ENCODE data around the gene ARID1B.

ARID1B gene

GRCh38 chr6:157221049-157221816, 444.1 kb downstream of the ARID1B start:
- peak; percentile 87 for DNase-seq

GRCh38 chr6:157221817-157222175, 444.6 kb downstream of the ARID1B start:
- DNase-seq = no peak

GRCh38 chr6:157222201-157222981, 445.2 kb downstream of the ARID1B start:
- DNase-seq = peak; percentile 27

- peak; percentile 41 for DNase-seq
Measured at GRCh38 chr6:157223021-157223430, 445.8 kb downstream of the ARID1B start.

- DNase-seq = peak; percentile 32
Measured at GRCh38 chr6:157223511-157223910, 446.3 kb downstream of the ARID1B start.

DNA sequence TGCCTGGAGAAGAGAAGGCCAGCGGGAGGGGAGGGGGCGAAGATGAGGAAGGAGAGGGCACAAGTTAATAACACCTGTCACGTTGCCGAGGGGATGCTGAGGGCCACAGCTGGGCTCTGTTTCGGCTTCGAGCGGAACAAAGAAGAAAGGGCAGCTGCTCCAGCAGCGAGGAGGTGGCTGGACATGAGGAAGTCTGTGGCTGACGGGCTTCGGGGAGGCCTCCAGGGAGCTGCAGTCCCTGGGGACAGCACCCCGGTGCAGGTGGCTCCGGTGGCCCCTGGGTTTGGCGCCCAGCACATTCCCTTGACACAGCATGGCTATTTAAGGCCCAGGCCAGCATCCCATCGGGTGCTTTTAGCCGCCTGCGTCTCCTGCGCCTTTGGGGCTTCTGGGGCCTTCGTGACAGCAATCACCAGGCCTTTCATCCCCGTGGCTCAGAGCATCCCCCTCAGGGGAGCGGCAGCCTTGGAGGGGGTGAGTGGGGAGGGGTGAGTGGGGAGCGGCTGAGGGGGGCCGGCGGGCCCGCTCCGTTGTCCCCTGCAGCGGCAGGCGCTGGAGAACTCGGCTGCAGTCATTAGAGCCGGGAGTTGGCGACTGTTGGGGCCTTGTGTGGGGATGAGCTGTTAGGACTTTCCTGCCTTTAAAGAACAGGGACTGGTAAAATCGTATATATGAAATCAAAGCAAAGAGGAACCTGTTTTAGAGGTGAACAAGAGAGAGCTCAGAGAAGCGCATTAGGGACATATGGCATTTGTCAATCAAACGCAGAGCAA, 447.2 kb downstream of the ARID1B start:
- DNase-seq = peak; percentile 53

DNA sequence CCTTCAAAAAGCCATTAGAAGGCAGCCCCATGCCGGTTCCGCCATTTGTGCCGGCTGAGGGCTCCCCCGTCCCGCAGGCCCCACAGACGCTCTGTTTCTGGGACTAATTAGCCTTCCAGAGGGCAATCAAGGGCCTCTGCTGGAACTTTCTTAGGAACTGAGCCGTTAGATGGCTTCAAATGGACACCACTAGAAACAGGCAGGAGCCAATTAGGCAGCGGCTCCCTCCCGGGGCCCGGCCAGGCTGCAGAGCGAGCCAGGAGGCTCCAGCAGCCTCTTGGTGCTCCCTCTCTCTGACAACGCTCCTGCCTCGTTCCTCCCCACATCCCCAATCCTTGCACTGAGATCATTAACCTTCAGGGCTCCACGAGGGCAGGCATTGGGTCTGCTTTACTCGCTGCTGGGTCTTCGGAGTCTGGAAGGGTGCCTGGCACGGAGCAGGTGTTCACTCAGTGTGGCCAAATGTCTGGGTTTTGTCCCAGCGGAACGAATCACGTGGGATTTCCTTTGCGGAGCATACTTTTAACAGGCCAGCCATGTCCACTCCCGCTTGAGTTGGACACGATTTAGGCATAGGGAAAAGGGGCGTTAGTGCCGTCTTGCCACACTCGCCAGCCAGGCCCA, 447.9 kb downstream of the ARID1B start:
- DNase-seq = peak; percentile 72

DNA sequence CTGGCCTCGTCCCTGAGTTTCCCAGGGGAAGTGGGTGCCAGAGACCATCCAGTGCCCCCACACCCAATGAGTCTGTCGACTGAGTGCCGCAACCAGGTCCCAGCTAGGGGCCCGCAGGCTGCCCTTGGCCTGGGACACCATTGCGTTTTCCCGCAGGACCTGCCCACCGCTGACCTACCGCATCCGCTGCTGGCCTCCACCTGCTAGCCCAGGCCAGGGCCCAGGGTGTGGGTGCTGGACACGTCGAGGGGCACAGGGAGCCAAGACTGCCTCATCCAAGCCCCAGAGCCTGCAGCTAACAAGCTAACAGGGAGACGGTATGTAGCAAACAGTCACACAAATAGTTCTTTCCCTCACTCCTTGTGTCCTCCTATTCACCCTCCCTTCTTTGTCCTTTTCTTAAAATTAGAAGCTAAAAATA, 448.4 kb downstream of the ARID1B start:
- no peak for DNase-seq

DNA sequence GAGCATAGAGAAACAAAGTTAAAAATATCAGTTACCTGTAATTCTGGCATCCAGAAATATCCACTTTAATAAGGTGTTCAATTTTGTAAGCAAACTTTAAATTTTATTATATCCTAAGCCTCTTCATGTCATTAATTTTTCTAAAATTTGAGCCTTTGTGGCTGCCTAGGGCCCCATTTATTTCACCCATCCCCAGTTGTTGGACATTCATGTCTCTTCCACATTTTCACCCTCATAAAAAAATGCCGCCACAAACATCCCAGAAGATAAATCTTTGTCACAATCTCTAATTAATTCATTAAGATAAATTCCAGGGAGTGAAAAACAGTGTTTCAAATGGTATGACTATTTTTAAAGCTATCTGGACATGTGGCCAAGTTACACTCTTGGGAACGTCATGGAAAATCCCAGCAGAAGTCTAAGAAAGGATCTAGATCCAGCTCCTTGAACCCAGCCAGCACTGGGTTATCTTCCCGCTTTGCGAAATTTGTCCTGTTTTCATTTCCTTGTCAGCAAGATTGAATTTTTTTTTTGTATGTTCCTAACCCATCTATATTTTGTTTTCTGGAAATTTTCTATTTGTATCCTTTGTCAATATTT, 448.9 kb downstream of the ARID1B start:
- DNase-seq = no peak

GRCh38 chr6:157226761-157227160, 449.6 kb downstream of the ARID1B start:
- no peak for DNase-seq

DNA sequence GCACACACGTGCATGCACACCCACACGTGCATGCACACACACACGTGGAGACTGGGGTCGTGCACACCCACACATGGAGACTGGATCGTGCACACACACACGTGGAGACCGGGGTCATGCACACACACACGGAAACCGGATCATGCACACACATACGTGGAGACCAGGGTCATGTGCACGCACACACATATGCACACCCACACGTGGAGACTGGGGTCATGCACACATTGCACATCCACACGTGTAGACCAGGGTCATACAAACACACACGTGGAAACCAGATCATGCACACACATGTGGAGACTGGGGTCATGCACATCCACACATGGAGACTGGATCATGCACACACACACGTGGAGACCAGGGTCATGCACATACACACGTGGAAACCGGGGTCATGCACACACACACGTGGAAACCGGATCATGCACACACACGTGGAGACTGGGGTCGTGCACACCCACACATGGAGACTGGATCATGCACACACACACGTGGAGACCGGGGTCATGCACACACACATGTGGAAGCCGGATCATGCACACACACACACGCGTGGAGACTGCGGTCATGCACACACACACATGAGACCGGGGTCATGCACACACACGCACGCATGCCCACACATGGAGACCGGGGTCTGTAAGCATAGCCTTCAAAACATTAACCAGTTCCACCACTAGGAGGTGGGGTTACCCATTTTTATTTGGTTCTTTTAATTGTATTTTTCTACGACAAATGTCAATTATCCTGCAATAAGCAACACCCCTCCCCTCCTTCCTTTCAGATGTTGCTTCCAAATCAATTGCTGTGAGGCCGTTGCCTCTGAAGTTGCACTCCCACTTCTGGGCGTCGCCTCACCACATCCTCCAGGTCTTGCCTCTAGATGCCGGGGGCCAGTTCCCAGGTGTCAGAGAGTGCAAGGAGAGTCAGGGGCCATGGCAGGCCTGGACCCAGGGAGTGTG, 450.3 kb downstream of the ARID1B start:
- no peak for DNase-seq

DNA sequence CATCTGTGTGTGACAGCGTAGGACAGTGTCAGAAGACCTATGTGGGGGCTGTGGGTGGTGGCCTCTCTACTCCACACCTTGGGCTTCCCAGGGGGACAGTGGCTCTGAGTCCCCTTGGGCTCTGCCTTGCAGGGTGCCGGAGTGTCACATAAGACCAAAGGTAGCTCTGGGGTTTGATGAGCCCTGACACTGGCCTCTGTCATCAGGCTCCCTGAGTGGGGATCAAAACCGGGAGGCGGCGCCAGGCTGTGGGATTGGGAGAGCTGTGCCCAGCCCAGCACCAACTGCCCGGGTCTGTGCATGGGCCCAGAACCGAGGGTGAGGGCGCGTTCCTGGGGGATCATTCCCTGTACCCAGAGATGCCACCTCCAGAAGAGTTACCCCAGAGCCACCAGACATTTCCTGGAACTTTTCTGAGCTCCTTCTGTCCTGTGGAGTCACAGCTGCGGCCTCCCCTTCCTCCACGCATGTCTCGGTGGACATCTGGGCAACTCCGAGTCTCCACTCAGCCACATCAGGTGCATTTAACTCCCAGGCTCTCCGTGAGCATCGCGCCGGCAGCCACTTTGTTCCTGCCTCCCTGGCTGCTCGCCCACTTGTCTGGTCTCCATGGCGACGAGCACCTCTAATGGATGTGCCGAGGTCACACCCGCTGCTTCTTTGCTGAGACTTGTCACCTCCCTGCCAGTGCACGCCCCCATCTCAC, 451.4 kb downstream of the ARID1B start:
- DNase-seq = peak; percentile 77

DNA sequence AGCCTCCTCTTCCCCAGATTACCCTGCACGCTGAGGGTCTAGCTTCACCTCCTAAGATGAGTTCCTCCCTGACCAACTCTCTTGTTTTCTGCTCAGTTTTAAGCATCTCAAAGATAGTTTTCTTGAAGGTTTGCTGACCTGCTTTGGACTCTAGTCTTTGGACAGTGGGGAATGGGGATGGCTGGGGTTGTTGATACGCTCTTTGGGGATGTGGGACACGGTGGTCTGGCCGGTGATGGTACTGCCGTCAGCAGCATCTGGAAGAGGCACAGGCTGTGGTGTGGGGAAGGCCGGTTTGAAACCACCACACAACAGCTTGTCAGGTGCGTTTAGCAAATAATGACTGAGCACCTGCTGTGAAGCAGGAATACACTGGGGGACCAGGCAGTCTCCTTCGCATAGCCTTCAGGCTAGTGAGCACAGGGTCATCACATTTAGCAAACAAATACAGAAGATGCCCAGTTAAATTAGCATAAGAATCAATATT, 452.0 kb downstream of the ARID1B start:
- DNase-seq = no peak

- peak; percentile 65 for DNase-seq
Measured at GRCh38 chr6:157229713-157230112, 452.5 kb downstream of the ARID1B start.

DNA sequence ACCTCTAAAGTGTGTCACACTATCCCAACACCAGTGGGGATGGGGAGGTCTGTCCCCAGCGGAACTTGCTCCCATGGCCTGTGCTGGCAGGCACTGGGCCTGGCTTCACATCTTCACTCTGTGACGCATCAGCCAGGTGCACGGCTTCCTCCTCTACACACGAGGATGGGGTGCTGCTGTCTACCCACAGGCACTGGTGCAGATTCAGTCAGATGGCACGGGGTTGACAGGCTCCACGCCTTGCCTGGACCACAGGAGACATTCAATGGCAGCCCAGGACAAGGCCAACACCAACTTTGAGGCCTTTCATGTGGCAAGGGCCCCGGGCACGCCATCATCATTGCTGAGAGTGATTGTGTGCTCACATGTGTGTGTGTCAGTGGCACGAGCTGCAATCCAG, 453.7 kb downstream of the ARID1B start:
- no peak for DNase-seq

GRCh38 chr6:157232161-157232895, 455.1 kb downstream of the ARID1B start:
- no peak for DNase-seq

DNA sequence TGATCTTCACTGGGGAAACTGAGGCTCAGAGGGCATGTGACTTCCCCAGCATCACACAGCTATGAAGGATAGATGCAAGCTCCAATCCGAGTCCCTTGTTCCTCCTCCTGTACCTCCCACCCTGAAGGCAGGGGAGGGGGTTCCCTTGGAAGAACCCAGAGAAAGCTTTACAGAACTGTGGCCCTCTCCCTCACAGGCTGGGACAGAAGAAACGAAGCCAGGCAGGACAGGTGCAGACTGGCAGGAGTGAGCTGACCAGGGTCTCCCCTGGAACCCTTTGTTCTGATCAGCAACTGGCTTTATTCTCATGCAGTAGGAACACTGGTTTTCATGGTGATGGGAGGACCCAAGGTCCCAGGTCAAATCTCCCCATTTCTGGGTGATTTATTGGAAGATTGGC, 456.0 kb downstream of the ARID1B start:
- no peak for DNase-seq

DNA sequence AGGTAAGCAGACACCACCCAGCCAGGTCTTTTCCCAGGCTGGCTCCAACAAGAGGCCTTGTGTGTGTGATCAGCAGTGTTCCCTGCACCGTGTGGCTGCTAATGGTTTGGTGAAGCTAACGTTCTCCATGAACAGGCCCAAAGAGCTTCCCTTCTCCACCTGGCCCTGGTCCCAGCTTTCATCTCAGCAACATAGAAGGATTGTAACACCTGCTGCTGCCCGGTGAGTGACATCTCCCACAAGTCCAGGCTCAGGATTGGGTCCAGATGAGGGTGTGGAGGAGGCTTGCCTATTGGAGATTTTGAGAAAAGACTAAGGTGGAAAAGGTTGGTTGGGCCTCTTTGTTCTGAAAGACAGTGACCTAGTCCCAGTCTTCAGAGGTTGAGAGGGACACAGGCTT, 456.5 kb downstream of the ARID1B start:
- no peak for DNase-seq

DNA sequence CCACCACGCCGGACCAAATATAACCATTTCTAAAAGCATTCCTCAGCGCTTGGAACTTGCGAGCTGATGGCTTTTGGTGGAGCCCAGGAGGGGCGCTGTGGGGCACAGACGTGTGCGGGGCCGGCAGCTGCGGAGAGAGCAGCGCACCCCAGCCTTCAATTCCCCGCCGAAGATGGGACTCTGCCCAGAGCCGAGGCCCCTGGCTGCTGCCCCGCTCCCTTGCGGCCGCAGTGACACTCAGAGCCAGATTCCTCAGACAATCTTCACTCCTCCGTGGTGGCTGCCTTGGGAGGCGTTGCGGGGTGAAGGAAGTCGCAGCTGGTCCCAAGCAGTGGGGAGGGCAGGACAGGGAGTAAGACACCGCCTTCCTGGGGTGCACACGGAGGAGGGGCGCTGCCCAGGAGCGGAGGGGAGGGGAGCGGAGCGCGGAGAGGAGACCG, 458.4 kb downstream of the ARID1B start:
- DNase-seq = peak; percentile 85

Measured in retina (tissue), 1 donor.